Adipose tissue (tissue), 3 donors: ENCODE measurements around the gene BAG5. TPM values are rescaled to one million over a fixed set of nuclear protein-coding genes. Genes with fewer than 3 reads are reported as not detected.

Experiments
- H3K27ac ChIP-seq: one replicate; pipeline ENCODE4 v1.5.1; 2013; ENCODE audit warnings: low read depth, low read length
- WGBS, 3 donors: extraction: QIAGEN DNeasy Blood & Tissue Kit; methylation state at CpG; one replicate each; pipeline ENCODE4 v1.1.7; 2013; 5-methylcytosine and 5-hydroxymethylcytosine counted together
- polyA plus RNA-seq, 3 donors: library from polyadenylated mRNA; stranded (reverse); fragments of 200-250 nt; gene quantifications; one replicate each; pipeline ENCODE4 v1.2.3, GENCODE V29; 2013
- donor health status: healthy with polysubstance abuse.
- donor health status: Bipolar disorder and iron deficiency.
- donor health status: healthy.

BAG5 gene
- polyA plus RNA-seq, 3 donors = 4.9 to 24.0 (median 13.4) TPM

DNA sequence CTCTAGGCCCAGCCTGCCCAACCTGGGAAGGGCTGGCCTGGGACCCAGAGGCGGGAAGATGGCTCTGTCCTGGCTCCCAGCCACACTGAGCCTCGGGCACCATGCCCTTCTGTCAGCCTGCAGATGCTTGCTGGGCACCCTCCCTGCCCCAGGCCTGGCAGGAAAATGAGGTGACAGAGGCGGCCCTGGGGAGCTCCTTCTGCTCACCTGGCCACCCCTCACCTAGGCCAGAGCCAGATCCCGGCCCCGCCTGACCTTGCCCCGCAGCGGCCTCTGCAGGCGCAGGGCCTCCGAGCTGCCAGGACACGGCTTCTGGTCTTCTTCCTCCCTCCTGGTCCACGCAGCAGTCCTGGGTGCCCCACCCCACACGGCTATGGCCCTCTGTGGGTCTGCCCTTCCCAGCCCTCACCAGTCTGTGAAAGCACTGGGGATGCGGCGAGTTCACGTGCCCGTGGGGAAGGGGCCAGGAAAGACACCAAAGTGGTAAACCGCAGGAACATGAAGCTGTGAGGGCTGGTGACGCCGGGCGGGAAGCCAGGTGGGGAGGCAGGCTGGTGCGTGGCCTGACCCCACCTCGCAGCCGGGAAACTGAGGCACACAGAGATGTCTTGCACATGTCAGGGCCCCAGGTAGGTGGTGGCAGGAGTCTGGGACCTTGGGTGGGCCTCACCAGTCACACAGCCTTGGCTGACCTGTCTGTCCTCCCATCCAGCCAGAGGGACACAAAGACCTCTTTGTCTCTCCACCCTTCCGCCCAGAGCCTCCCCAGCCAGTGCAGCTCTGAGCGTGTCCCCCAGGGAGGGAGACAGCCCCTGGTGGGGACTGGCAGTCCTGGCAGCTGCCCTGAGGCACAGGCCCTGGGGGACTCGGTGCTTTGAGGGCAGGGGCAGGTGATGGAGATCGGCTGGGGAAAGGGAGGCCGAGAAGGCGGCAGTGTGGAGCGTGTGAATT, 12.8 kb downstream of the BAG5 start:
- WGBS, 3 donors = 75 to 88% (median 84%) methylated on average over 29 to 30 of the region's 30 CpGs
- H3K27ac ChIP-seq = no peak overlapping the region

- WGBS, 3 donors = 89 to 91% (median 90%) methylated on average over 25 to 27 of the region's 27 CpGs
- H3K27ac ChIP-seq = no peak overlapping the region
Observed at GRCh38 chr14:103548463-103549351, 13.8 kb downstream of the BAG5 start.

- H3K27ac ChIP-seq = no peak overlapping the region
- 88 to 92% (median 89%) methylated on average over 18 of the region's 18 CpGs for WGBS, 3 donors
Observed at GRCh38 chr14:103547941-103548462, 14.5 kb downstream of the BAG5 start.

DNA sequence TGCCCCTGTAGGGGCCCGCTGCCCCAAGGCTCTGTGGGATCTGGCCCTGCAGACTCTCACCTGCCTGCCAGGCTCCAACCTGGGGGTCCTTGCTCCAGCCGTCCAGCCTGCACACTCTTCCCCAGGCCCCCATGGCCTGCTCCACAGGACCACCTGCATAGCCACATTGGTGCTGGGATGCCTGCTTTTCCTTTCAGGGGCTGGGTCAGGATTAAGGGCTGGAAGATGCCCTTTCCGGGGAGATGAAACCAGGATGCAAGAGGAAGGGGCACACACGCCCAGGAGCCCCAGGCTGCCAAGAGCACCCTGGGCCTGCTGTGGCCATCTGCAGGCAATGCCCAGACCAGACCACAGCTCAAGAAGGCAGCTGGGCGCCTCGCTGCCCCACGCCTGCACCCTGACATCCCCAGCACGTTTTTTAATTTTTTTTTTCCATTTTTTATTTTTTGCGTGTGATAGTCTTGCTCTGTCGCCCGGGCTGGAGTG, 15.0 kb downstream of the BAG5 start:
- WGBS, 3 donors = 83 to 85% (median 84%) methylated on average over 11 of the region's 11 CpGs
- no peak overlapping the region for H3K27ac ChIP-seq

DNA sequence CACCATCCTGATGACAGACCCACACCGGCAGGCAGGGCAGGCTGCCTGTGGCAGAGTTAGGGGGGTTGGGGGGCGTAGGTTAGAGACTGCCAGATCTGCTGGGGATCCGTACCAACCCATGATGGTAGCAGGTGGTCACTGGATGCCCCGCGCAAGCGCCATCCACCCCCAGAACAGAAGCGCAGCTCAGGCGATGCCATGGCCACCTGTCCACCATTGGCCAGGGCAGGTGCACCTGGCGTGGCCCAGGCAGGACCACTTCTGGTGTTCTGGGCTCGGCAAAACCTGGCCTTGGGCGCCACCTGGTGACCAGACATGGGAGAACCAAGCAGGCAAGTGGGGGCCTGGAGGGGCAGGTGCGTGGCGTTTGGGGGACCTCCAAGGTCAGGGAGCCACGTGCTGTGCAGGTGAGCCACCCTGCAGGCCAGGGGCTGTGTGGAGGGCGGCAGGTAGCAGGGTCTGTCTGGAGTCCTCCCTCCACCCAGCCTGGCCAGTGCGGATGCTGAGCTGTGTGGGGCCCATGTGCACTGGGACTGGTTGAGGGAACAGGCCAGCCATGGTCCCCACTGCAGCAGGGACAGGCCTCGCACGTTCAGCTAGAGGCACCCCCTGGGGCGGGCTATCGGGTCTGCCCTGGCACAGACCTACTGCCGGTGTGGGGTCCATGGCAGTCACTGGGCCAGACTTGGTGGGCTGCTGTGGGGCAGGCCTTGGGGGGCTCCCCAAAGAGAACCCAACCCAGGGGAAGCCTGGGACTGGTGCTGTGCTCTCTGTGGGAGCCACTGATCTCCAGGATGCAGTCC, 15.6 kb downstream of the BAG5 start:
- 21 to 29% (median 23%) methylated on average over 19 to 21 of the region's 21 CpGs for WGBS, 3 donors
- H3K27ac ChIP-seq = no peak overlapping the region

DNA sequence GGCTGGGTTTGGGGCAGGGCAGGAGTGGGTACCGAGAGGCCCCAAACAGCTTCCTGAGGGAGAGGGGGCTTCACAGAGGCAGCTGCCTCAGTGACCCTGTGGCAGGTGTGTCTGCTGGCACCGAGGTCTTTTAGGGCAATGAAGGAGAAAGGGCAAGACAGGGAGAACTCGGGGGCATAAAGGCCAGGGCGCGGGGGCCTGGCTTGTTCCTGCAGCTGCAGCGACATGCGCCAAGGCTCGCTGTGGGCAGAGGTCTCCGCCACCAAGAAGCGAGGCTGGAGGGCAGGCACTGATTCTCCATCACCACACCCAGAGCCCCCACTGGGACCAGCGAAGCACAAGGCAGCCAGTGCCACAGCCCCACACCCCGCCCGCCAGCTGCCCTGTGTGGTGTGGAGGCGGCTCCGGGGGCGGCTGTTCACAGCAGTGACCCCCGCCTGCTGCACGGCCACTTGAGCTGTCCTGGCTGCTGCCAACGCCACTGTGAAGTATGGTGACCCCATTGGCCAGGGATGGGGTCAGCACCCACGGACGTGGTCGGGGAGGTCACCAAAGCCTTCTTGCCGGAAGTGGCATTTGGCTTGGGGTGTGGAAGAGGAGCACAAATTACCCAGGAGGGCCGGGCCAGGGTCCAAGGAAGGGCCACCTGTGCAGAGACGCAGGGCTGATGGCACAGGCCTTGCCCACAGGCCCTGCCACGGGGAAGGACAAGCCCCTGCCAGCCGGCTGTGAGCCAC, 16.4 kb downstream of the BAG5 start:
- H3K27ac ChIP-seq = no peak overlapping the region
- 72 to 85% (median 85%) methylated on average over 22 to 27 of the region's 27 CpGs for WGBS, 3 donors

DNA sequence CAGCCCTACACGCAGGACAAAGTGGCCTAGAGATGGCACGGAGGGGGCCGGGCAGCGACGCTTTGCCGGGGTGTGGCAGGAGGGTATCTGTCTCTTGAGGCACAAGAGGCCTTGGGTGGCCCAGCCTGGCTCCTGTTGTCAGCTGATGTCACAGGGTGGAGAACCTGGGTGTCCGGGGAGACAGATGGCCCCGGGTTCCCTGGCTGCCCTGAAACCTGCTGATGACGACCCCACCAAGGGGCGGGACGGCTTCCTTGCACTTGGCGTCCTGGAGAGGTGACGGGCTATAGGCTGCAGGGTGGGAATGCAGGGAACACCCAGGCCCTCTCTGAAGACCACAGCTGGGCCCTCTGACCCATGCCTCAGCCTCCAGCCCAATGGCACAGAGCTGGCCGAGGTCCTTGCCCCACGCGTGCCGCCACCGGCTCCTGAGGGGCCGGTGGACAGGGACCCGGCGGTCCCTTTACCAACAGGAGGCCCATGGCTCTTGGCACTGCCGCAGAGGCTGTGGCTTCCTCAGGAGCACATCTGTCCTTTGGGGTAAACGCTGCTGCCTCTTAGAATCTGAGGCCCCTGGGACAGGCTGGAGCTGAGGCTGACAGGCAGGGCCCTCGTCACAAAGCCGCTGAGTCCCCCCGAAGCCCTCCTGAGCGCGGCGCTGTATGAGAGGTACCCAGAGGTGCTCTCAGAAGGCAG, 17.1 kb downstream of the BAG5 start:
- WGBS, 3 donors = 89 to 90% (median 90%) methylated on average over 29 of the region's 29 CpGs
- no peak overlapping the region for H3K27ac ChIP-seq

DNA sequence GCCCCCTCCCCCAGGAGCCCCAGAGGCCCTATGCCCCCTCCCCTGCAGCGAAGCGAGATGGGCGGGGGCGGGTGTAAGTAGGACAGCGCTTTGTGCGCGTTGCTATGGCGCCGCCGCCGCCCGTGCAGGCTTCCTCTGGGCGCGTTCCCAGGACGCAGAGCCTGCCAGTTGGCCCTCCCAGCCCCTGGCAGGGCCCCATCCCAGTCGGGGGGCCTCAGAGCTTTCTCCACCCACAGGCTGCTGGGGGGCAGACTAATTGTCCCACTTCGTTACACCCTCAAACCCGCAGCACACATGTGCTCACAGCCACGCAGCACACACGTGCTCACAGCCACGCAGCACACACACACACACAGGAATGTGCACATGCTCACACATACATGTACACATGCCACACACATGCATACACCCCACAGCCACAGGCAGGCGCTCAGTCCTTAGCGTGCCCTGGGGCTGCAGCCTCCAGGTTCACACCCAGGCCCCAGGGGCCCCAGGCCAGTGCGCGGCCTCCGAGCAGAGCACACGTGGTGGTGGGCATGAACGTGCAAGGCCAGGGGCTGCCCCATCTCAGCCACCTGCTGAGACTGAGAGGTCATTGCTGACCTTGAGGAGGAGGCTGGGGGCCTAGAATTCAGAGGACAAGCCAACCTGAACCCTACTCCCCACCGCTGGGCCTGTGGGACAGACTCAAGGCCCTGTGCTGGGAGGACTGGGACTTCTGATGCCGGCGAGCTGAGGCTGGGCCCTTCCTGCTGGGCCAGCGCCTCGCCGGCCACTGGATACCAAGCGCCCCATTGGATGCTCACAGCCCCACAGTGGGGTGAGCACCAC, 17.9 kb downstream of the BAG5 start:
- WGBS, 3 donors = 55 to 82% (median 57%) methylated on average over 19 to 35 of the region's 35 CpGs
- H3K27ac ChIP-seq = no peak overlapping the region

DNA sequence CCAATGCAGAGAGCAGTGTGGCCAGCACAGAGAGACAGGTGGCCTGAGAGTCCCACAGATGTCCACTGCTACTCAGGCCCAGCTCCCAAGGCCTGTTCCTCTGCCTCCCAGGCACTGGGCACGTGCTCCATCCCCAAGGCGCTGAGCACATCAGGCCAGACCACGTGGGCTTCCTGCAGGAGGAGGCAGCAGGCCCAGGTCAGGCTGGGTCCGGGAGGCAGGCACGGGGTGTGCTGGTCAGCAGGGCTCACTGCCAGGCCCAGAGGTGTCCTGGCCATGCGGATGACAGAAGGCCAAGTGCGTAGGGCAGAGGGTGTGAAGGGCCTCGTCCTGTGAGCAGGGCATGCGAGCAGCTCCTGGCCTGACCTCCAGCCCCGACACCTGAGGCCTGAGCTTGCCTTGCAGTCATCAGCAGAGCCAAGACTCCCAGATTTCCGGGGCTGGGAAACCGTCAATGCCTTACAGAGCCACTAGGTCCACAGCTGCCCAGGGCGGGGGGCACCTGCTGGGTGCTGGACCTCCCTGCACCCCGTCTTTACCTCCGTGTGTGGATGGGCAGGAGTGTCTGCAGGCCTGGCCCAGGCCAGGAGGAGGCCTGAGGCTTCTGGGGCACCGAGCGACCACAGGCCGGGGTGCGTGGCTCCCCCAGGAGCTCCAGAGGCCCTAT, 18.6 kb downstream of the BAG5 start:
- H3K27ac ChIP-seq = no peak overlapping the region
- WGBS, 3 donors = 66 to 83% (median 68%) methylated on average over 16 to 19 of the region's 19 CpGs

- H3K27ac ChIP-seq = no peak overlapping the region
- WGBS, 3 donors = 64 to 76% (median 71%) methylated on average over 9 to 10 of the region's 10 CpGs
Observed at GRCh38 chr14:103543140-103543539, 19.3 kb downstream of the BAG5 start.

DNA sequence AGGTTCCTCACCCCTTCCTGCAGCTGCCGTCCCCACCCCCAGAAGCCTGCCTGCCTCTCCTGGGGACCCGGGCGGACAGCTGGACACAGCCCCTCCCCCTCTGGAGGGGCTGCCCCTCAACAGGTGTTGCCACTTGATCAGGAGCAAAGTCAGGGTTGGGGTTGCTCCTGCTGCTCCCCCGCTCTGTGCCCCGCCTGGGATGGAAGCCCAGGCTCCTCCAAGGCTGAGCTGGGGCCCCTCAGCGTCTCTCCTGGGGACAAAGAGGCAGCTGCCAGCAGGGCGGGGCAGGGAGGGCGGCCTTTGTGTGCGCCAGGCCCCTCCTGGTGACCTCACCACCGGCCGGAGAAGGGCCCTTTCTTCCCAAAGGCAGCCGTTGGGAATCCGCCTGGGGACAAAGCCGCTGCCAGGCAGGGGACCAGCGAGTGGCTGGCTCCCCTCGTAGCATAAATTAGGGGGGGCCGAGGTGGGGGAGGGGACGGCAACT, 19.8 kb downstream of the BAG5 start:
- H3K27ac ChIP-seq = no peak overlapping the region
- WGBS, 3 donors = 16 to 35% (median 23%) methylated on average over 15 to 18 of the region's 18 CpGs

DNA sequence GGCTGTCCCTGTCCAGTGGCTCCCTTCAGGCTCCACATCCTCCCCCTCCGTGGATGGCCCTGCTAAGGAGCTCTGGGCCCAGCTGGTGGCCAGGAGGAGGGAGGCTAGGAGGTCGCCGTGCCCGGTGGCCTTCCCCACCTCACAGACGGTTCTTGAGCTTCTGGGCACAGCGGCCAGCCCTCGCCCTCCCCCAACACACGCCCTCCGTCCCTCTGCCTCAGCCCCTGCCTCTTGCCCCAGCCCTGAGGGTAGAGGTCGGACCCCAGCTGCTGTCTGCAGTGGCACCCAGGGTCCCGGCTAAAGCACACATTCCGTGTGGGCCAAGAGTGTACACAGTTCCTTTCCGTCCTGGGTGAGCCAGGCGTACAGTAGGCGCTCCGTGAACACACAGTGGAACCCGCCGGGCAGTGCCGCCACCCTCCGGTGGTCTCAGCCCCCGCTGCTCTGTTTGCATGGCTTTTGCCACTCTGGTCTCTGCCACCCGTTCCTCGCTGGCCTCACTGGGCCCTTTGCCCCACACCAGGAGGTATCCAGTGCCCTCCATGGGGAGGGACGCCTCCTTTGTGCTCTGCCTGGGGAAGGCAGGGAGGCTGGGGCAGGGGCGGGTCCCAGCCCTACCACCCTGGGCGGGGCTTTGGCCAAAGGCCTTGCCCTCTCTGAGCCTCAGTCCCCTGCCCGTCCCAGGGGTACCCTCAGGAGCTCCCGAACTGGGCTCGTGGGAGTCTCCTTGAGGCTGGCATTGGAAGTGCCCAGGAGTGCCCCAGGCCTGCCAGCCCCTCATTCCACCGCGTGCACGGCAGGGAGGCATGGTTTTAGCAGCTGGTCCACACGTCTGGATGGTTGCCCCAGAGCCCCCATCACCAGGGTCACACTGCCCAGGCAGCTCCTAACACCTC, 20.5 kb downstream of the BAG5 start:
- 58 to 71% (median 68%) methylated on average over 27 to 33 of the region's 33 CpGs for WGBS, 3 donors
- peak overlapping the region; percentile 9 for H3K27ac ChIP-seq

GRCh38 chr14:103540821-103541708, 21.4 kb downstream of the BAG5 start:
- 60 to 77% (median 62%) methylated on average over 16 to 17 of the region's 17 CpGs for WGBS, 3 donors
- H3K27ac ChIP-seq = no peak overlapping the region
